HCT116 (cell line): Measurements from ENCODE around the gene TAF6. TPM values are rescaled to one million over a fixed set of nuclear protein-coding genes. Genes with fewer than 3 reads are reported as not detected.

Source experiments
- ATAC-seq: fragments of 200-7000 bp; cut with Tn5 transposase; 2 replicates; pipeline ENCODE4 v1.9.1; 2020; ENCODE audit warnings: mild to moderate bottlenecking, moderate library complexity
- BruUV-seq: library from RNA; stranded (reverse); fragments of 400-500 nt; replicated peaks from 2 replicates; lab custom pipeline; 2021; lab: Mats Ljungman, UMichigan
- CTCF ChIA-PET: fragments of 300-600 bp; sonication (Branson Sonifier 250); formaldehyde crosslinking; loops from one replicate; lab custom pipeline; 2021; ENCODE audit warnings: antibody characterized with exemption; lab: Charles Lee
- POLR2A ChIA-PET: fragments of 300-600, 350-600 bp; sonication (Branson Sonifier 250); formaldehyde crosslinking; loops from one replicate; lab custom pipeline; 2021; ENCODE audit warnings: antibody characterized with exemption; lab: Charles Lee
- RAD21 ChIA-PET, 2 experiments: fragments of 300-600 bp; sonication (Branson Sonifier 250); formaldehyde crosslinking; loops; one replicate each; lab custom pipeline; 2023; ENCODE audit warnings: low total read pairs in 2 of 2; ENCODE audit not compliant: uncharacterized antibody in 2 of 2, unreplicated experiment in 2 of 2, low non-redundant PET in 1 of 2; lab: Charles Lee
- DNase-seq: peaks from one replicate; pipeline ENCODE4 v3.0.0-alpha.2; 2010; ENCODE audit warnings: low read depth, low spot score
- H2AFZ ChIP-seq: fragments of 200-600 bp; shearing (Covaris generic), sonication (generic); 2 replicates; pipeline ENCODE4 v1.6.1; 2017; ENCODE audit warnings: low read depth, mixed run types, mixed read lengths, antibody characterized with exemption, low read length; ENCODE audit not compliant: poor library complexity, severe bottlenecking
- H3K27ac ChIP-seq: 2 replicates; pipeline ENCODE4 v1.5.1; 2012; ENCODE audit warnings: low read depth, low read length
- H3K27me3 ChIP-seq: fragments of 200-600 bp; sonication (generic); 2 replicates; pipeline ENCODE4 v1.6.1; 2016; ENCODE audit warnings: mixed run types, low read length, mixed read lengths; ENCODE audit not compliant: insufficient read depth
- H3K36me3 ChIP-seq, 2 experiments: fragments of 200-500 bp in 1 of 2; fragments of 200-600 bp in 1 of 2; sonication (Bioruptor generic) in 1 of 2; sonication (generic) in 1 of 2; 2 replicates each; pipeline versions ENCODE4 v1.5.1 to v1.6.1; 2014 to 2016; ENCODE audit warnings: low read length in 2 of 2, inconsistent platforms in 1 of 2, mixed read lengths in 1 of 2, mixed run types in 1 of 2; ENCODE audit not compliant: insufficient read depth in 2 of 2, control insufficient read depth in 1 of 2
- H3K4me1 ChIP-seq, 2 experiments: fragments of 200-600 bp in 1 of 2; sonication (generic) in 1 of 2; 2 replicates each; pipeline versions ENCODE4 v1.5.1 to v1.6.1; 2012 to 2017; ENCODE audit warnings: low read length in 2 of 2, inconsistent platforms in 1 of 2, mild to moderate bottlenecking in 1 of 2, mixed read lengths in 1 of 2, mixed run types in 1 of 2, moderate library complexity in 1 of 2; ENCODE audit not compliant: insufficient read depth in 2 of 2, control insufficient read depth in 1 of 2
- H3K4me2 ChIP-seq: fragments of 200-600 bp; sonication (generic); 2 replicates; pipeline ENCODE4 v1.6.1; 2017; ENCODE audit warnings: mixed run types, low read length, mixed read lengths
- H3K4me3 ChIP-seq, 2 experiments: fragments of 200-600 bp in 1 of 2; sonication (generic) in 1 of 2; replicated peaks in 1 of 2; 2 replicates each; pipeline ENCODE4 v1.5.1; 2011 to 2016; ENCODE audit warnings: low read length in 2 of 2, control low read depth in 1 of 2, low read depth in 1 of 2, mild to moderate bottlenecking in 1 of 2, mixed read lengths in 1 of 2, mixed run types in 1 of 2
- H3K79me2 ChIP-seq: fragments of 200-600 bp; sonication (generic); 2 replicates; pipeline ENCODE4 v1.6.1; 2017; ENCODE audit warnings: mild to moderate bottlenecking, mixed run types, low read length, moderate library complexity, mixed read lengths; ENCODE audit not compliant: insufficient read depth
- H3K9ac ChIP-seq: fragments of 200-600 bp; sonication (generic); 2 replicates; pipeline ENCODE4 v1.6.1; 2016; ENCODE audit warnings: low read length, mixed read lengths
- H3K9me2 ChIP-seq: fragments of 200-600 bp; sonication (generic), shearing (Covaris generic); 2 replicates; pipeline ENCODE4 v1.6.1; 2017; ENCODE audit warnings: mixed run types, mild to moderate bottlenecking, moderate library complexity; ENCODE audit not compliant: insufficient read depth
- H3K9me3 ChIP-seq, 2 experiments: fragments of 200-500 bp in 1 of 2; fragments of 200-600 bp in 1 of 2; sonication (Bioruptor generic) in 1 of 2; sonication (generic) in 1 of 2; 2 replicates each; pipeline ENCODE4 v1.6.1; 2014 to 2017; ENCODE audit warnings: low read length in 2 of 2, mixed read lengths in 2 of 2, inconsistent platforms in 1 of 2, low read depth in 1 of 2, mild to moderate bottlenecking in 1 of 2, mixed run types in 1 of 2, moderate library complexity in 1 of 2; ENCODE audit not compliant: control insufficient read depth in 1 of 2, insufficient read depth in 1 of 2
- H4K20me1 ChIP-seq: fragments of 200-600 bp; sonication (generic), shearing (Covaris generic); 2 replicates; pipeline ENCODE4 v1.6.1; 2017; ENCODE audit warnings: mixed run types, mild to moderate bottlenecking, moderate library complexity; ENCODE audit not compliant: insufficient read depth
- FOSL1 ChIP-seq: IDR thresholded peaks from 2 replicates; pipeline ENCODE4 v1.6.1; 2012; ENCODE audit warnings: low read depth
- POLR2AphosphoS5 ChIP-seq: IDR thresholded peaks from 2 replicates; pipeline ENCODE4 v1.6.1; 2011; ENCODE audit warnings: mild to moderate bottlenecking, low read depth, low read length, moderate library complexity
- SRF ChIP-seq: IDR thresholded peaks from 2 replicates; pipeline ENCODE4 v1.6.1; 2012; ENCODE audit warnings: low read depth
- ZNF274 ChIP-seq: fragments of 200-500 bp; sonication (Bioruptor generic); IDR thresholded peaks from 2 replicates; pipeline ENCODE4 v1.6.1; 2014; ENCODE audit warnings: mild to moderate bottlenecking, low read depth, low read length, inconsistent platforms
- intact Hi-C: fragments of 100-400 bp; cut with micrococcal nuclease; formaldehyde crosslinking; loops from 2 replicates; pipeline ENCODE4 v1.10.0; 2022
- total RNA-seq: library from RNA; stranded (reverse); gene quantifications from one replicate; pipeline ENCODE4 v1.2.1, GENCODE V29; 2021; ENCODE audit not compliant: unreplicated experiment
- TF ChIP-seq, protein P1 (sequence below): IDR thresholded peaks from 2 replicates; pipeline ENCODE4 v1.6.1; 2012
- TF ChIP-seq, protein P2 (sequence below): IDR thresholded peaks from 2 replicates; pipeline ENCODE4 v1.6.1; 2011; ENCODE audit warnings: mild to moderate bottlenecking, low read length, moderate library complexity; ENCODE audit not compliant: insufficient replicate concordance; ENCODE audit errors: extremely low read depth
- TF ChIP-seq, protein P3 (sequence below): IDR thresholded peaks from 2 replicates; pipeline ENCODE4 v1.6.1; 2012; ENCODE audit warnings: low read depth

Gene TAF6
- total RNA-seq, 1 experiment from 2014 or later, result 67.4 TPM

DNA sequence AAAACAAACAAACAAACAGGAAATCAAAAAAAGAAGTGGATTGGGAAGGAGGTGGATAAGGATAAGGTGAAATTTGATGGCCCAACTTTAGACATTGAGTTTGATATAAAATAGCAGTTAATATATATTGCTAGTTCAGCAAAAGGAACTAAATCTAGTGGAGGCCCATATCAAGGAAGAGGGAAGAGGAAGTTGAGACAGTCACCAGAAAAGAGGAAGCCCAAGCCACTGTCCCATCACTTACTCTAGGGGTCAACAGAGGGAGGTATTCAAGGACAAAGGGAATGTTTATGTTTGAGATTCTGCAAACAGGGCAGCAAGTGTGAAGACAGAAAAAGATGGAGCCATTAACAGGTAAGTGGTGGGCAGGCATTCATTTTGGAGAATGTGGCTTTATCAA, 33.2 kb upstream of the TAF6 start:
- Histone ChIP-seq H3K9me3 (no peaks in the 10 kb centered on the region), H3K9ac (no peak overlapping the region), H3K79me2 (peaks cover 36% of the 10 kb centered on the region), H3K4me3 (no peak overlapping the region), H3K4me1 (peaks cover 13 to 30% of the 10 kb centered on the region in 2 experiments), H2AFZ (no peak overlapping the region), H3K4me2 (no peak overlapping the region), H3K27me3 (no peaks in the 10 kb centered on the region), H4K20me1 (no peaks in the 10 kb centered on the region), H3K36me3 (peaks cover 14 to 16% of the 10 kb centered on the region in 2 experiments; a peak in 3 of 4 replicates), H3K9me2 (no peaks in the 10 kb centered on the region), H3K27ac (no peak overlapping the region)
- no peak for ATAC-seq
- ChIA-PET POLR2A (no interaction called here), RAD21 (no interaction called here), CTCF (no interaction called here)
- no peak for DNase-seq
- intact Hi-C loops, result no loop called here
- no TSS peak for BruUV-seq
- TF ChIP-seq, protein P1, sequence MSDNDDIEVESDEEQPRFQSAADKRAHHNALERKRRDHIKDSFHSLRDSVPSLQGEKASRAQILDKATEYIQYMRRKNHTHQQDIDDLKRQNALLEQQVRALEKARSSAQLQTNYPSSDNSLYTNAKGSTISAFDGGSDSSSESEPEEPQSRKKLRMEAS, result no peak
- TF ChIP-seq, protein P2, sequence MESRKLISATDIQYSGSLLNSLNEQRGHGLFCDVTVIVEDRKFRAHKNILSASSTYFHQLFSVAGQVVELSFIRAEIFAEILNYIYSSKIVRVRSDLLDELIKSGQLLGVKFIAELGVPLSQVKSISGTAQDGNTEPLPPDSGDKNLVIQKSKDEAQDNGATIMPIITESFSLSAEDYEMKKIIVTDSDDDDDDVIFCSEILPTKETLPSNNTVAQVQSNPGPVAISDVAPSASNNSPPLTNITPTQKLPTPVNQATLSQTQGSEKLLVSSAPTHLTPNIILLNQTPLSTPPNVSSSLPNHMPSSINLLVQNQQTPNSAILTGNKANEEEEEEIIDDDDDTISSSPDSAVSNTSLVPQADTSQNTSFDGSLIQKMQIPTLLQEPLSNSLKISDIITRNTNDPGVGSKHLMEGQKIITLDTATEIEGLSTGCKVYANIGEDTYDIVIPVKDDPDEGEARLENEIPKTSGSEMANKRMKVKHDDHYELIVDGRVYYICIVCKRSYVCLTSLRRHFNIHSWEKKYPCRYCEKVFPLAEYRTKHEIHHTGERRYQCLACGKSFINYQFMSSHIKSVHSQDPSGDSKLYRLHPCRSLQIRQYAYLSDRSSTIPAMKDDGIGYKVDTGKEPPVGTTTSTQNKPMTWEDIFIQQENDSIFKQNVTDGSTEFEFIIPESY, result no peak
- TF ChIP-seq SRF (no peak), FOSL1 (no peak), ZNF274 (no peak), POLR2AphosphoS5 (no peak)
- TF ChIP-seq, protein P3, sequence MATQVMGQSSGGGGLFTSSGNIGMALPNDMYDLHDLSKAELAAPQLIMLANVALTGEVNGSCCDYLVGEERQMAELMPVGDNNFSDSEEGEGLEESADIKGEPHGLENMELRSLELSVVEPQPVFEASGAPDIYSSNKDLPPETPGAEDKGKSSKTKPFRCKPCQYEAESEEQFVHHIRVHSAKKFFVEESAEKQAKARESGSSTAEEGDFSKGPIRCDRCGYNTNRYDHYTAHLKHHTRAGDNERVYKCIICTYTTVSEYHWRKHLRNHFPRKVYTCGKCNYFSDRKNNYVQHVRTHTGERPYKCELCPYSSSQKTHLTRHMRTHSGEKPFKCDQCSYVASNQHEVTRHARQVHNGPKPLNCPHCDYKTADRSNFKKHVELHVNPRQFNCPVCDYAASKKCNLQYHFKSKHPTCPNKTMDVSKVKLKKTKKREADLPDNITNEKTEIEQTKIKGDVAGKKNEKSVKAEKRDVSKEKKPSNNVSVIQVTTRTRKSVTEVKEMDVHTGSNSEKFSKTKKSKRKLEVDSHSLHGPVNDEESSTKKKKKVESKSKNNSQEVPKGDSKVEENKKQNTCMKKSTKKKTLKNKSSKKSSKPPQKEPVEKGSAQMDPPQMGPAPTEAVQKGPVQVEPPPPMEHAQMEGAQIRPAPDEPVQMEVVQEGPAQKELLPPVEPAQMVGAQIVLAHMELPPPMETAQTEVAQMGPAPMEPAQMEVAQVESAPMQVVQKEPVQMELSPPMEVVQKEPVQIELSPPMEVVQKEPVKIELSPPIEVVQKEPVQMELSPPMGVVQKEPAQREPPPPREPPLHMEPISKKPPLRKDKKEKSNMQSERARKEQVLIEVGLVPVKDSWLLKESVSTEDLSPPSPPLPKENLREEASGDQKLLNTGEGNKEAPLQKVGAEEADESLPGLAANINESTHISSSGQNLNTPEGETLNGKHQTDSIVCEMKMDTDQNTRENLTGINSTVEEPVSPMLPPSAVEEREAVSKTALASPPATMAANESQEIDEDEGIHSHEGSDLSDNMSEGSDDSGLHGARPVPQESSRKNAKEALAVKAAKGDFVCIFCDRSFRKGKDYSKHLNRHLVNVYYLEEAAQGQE, result no peak
